Stimulated activated naive CD4-positive, alpha-beta T cell (primary cell): ENCODE results near the gene IPP.
"Not testable (repeated sequence)": the region's sequence is repeated elsewhere in the genome, so short reads cannot be mapped to it uniquely, and the experiment has no call there.

ENCODE experiments used
- DNase-seq, 6 experiments: peaks; one replicate each; lab custom pipeline; 2025; lab: John Stamatoyannopoulos, UW

IPP gene

GRCh38 chr1:45684402-45684801 lies 66.1 kb downstream of the IPP start:
- DNase-seq, result no peak

GRCh38 chr1:45682942-45683341 lies 67.5 kb downstream of the IPP start:
- DNase-seq, result no peak

- no peak for DNase-seq
These were observed 71.3 kb downstream of the IPP start for GRCh38 chr1:45679123-45679522.

- DNase-seq, result no peak
These were observed 72.0 kb downstream of the IPP start for GRCh38 chr1:45678489-45678888.

- DNase-seq, result no peak
These were observed 72.7 kb downstream of the IPP start for GRCh38 chr1:45677751-45678245.

- DNase-seq, result not testable (repeated sequence)
These were observed 73.9 kb downstream of the IPP start for GRCh38 chr1:45676553-45676952.

- DNase-seq, result no peak
These were observed 76.0 kb downstream of the IPP start for GRCh38 chr1:45674478-45674877.

GRCh38 chr1:45673956-45674355 lies 76.5 kb downstream of the IPP start:
- DNase-seq, result no peak

- no peak for DNase-seq
These were observed 80.4 kb downstream of the IPP start for GRCh38 chr1:45669859-45670655.

- DNase-seq, result no peak
These were observed 81.1 kb downstream of the IPP start for GRCh38 chr1:45669379-45669778.

- no peak for DNase-seq
These were observed 81.9 kb downstream of the IPP start for GRCh38 chr1:45668526-45668925.

- DNase-seq, result no peak
These were observed 82.9 kb downstream of the IPP start for GRCh38 chr1:45667321-45668111.

GRCh38 chr1:45666836-45667235 lies 83.6 kb downstream of the IPP start:
- DNase-seq, result no peak

- no peak for DNase-seq
These were observed 90.1 kb downstream of the IPP start for GRCh38 chr1:45660336-45660735.

- no peak for DNase-seq
These were observed 91.2 kb downstream of the IPP start for GRCh38 chr1:45659222-45659621.

- DNase-seq, result no peak
These were observed 92.3 kb downstream of the IPP start for GRCh38 chr1:45658171-45658570.

GRCh38 chr1:45656573-45657226 lies 93.8 kb downstream of the IPP start:
- no peak for DNase-seq

- DNase-seq, result no peak
These were observed 95.7 kb downstream of the IPP start for GRCh38 chr1:45654540-45655280.
